ENCODE measurements around the gene MLH3.

MLH3 gene

DNA sequence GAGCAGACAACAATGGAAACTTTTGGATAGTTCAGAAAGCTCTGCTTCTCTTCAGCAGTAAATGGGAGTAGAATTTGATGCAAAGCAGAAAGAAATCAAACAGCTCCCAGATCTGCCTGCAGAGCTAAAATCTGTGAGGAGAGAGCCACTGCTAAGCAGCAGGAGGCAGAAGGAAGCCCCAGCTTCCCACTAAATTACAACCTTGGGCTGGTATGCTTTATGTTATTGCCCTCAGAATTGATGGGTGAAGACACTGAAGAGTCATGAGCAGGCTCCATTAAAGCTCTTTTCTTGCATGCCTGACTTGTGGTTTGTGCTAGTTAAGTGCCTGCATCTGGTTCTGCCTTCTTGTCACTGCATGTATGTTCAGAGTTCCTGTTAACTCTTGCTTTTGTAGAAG lies 26.5 kb upstream of the MLH3 start:
- TF ChIP-seq ESRRG (CRISPR knock-in tag; IDR thresholded peaks at IDR 0.05) (0 out of 2 replicates have a peak, but pooled peaks have one; percentile 18), GLIS3 (CRISPR knock-in tag; IDR thresholded peaks at IDR 0.05) (no peak), CSDC2 (CRISPR knock-in tag; IDR thresholded peaks at IDR 0.05) (no peak)
- TF ChIP-seq, protein P1, sequence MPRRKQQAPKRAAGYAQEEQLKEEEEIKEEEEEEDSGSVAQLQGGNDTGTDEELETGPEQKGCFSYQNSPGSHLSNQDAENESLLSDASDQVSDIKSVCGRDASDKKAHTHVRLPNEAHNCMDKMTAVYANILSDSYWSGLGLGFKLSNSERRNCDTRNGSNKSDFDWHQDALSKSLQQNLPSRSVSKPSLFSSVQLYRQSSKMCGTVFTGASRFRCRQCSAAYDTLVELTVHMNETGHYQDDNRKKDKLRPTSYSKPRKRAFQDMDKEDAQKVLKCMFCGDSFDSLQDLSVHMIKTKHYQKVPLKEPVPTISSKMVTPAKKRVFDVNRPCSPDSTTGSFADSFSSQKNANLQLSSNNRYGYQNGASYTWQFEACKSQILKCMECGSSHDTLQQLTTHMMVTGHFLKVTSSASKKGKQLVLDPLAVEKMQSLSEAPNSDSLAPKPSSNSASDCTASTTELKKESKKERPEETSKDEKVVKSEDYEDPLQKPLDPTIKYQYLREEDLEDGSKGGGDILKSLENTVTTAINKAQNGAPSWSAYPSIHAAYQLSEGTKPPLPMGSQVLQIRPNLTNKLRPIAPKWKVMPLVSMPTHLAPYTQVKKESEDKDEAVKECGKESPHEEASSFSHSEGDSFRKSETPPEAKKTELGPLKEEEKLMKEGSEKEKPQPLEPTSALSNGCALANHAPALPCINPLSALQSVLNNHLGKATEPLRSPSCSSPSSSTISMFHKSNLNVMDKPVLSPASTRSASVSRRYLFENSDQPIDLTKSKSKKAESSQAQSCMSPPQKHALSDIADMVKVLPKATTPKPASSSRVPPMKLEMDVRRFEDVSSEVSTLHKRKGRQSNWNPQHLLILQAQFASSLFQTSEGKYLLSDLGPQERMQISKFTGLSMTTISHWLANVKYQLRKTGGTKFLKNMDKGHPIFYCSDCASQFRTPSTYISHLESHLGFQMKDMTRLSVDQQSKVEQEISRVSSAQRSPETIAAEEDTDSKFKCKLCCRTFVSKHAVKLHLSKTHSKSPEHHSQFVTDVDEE (CRISPR knock-in tag; IDR thresholded peaks at IDR 0.05) = no peak
- ATAC-seq = peak; percentile 88

DNA sequence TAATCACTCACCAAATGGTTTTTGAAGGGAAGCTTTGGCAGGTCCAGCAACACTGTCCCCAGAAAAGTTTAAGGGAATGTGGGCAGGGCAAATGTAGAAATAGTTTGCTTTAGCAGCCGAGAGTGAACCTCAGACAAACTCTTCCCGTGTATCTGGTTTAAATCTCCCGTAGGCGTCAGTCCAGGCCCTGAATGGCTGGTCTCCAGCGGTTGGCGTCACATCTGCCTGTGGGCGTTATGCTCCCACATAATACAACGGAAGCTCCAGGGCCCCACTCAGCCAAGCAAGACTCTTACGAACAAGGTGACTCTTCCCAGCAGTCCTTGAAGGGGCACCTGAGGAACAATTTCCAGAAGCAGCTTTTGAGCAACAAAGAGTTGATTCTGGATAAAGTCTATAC lies 19.1 kb upstream of the MLH3 start:
- no peak for TF ChIP-seq TOX (CRISPR knock-in tag; IDR thresholded peaks at IDR 0.05; ENCODE audit: borderline replicate concordance)
- TF ChIP-seq CSDC2 (CRISPR knock-in tag; IDR thresholded peaks at IDR 0.05) = no peak
- TF ChIP-seq, protein P2, sequence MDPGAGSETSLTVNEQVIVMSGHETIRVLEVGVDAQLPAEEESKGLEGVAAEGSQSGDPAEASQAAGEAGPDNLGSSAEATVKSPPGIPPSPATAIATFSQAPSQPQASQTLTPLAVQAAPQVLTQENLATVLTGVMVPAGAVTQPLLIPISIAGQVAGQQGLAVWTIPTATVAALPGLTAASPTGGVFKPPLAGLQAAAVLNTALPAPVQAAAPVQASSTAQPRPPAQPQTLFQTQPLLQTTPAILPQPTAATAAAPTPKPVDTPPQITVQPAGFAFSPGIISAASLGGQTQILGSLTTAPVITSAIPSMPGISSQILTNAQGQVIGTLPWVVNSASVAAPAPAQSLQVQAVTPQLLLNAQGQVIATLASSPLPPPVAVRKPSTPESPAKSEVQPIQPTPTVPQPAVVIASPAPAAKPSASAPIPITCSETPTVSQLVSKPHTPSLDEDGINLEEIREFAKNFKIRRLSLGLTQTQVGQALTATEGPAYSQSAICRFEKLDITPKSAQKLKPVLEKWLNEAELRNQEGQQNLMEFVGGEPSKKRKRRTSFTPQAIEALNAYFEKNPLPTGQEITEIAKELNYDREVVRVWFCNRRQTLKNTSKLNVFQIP (CRISPR knock-in tag; IDR thresholded peaks at IDR 0.05; ENCODE audit: borderline replicate concordance, low read depth) = no peak
- TF ChIP-seq ESRRG (CRISPR knock-in tag; IDR thresholded peaks at IDR 0.05) = no peak
- no peak for TF ChIP-seq ZC3H10 (CRISPR knock-in tag; IDR thresholded peaks at IDR 0.05)
- TF ChIP-seq ZNF8 (CRISPR knock-in tag; IDR thresholded peaks at IDR 0.05) = no peak
- TF ChIP-seq, protein P1 (CRISPR knock-in tag; IDR thresholded peaks at IDR 0.05) = no peak
- TF ChIP-seq, protein P3, sequence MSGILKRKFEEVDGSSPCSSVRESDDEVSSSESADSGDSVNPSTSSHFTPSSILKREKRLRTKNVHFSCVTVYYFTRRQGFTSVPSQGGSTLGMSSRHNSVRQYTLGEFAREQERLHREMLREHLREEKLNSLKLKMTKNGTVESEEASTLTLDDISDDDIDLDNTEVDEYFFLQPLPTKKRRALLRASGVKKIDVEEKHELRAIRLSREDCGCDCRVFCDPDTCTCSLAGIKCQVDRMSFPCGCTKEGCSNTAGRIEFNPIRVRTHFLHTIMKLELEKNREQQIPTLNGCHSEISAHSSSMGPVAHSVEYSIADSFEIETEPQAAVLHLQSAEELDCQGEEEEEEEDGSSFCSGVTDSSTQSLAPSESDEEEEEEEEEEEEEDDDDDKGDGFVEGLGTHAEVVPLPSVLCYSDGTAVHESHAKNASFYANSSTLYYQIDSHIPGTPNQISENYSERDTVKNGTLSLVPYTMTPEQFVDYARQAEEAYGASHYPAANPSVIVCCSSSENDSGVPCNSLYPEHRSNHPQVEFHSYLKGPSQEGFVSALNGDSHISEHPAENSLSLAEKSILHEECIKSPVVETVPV (CRISPR knock-in tag; IDR thresholded peaks at IDR 0.05) = no peak
- TF ChIP-seq OSR1 (CRISPR knock-in tag; IDR thresholded peaks at IDR 0.05) = no peak
- no peak for TF ChIP-seq GLIS3 (CRISPR knock-in tag; IDR thresholded peaks at IDR 0.05)
- no peak for ATAC-seq

DNA sequence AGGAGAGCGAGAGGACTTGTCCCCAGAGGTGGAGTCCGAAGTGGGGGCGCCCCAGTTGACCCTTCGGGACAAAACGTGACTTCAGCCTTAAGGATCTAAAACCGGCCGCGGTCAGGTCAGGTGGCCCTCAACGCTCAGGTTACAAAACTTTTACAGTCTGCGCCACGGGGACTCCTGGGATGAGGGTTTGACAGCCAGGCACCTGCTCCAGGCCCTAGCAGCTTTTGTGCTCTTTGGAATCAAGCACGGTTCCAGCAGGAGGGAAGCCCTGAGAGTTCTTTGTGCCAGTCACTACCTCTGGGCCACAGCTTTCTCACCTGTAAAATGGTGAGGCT lies 18.5 kb upstream of the MLH3 start:
- ATAC-seq = no peak
- TF ChIP-seq ARNTL (CRISPR knock-in tag; IDR thresholded peaks at IDR 0.05; ENCODE audit: borderline replicate concordance, low read depth) = no peak
- TF ChIP-seq, protein P4, sequence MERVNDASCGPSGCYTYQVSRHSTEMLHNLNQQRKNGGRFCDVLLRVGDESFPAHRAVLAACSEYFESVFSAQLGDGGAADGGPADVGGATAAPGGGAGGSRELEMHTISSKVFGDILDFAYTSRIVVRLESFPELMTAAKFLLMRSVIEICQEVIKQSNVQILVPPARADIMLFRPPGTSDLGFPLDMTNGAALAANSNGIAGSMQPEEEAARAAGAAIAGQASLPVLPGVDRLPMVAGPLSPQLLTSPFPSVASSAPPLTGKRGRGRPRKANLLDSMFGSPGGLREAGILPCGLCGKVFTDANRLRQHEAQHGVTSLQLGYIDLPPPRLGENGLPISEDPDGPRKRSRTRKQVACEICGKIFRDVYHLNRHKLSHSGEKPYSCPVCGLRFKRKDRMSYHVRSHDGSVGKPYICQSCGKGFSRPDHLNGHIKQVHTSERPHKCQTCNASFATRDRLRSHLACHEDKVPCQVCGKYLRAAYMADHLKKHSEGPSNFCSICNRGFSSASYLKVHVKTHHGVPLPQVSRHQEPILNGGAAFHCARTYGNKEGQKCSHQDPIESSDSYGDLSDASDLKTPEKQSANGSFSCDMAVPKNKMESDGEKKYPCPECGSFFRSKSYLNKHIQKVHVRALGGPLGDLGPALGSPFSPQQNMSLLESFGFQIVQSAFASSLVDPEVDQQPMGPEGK (CRISPR knock-in tag; IDR thresholded peaks at IDR 0.05; ENCODE audit: borderline replicate concordance) = no peak
- no peak for TF ChIP-seq CSDC2 (CRISPR knock-in tag; IDR thresholded peaks at IDR 0.05)

DNA sequence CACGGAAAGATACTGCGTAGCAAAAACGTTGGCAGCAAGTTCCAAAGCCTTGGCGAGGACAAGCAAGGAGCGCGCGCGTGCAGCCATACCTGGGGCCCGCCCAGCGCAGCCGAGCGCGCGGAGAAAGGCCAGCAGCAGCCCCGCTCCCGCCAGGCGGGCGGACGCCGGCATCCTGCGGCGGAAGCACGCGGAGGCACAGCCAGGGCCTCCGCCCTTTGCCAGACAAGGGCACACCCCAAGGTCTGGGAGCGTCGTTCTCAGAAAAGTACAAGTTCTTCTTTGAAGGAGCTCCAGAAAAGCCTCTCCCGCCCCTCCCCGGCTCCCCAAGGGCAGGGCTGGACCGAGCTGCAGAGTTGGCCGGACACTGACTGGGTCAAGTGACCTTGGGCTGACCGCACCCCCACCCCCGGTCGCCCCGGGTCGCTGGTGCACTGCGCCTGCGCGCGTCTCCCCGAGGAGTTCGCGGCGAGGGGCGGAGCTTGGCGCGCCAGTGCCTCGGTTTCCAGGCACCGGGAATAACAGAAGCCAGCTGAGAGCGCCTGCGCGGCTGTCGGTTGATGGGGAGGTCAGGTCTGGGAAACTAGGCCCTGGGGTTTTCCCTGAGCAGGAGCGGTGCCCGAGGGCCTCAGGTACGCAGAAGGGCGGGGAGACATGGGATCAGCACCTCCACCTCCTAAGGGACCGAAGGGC lies 18.0 kb upstream of the MLH3 start, which contains the start of gene ZC2HC1C:
Gene ZC2HC1C, plus strand, starts transcription at position 521 of the 690 bp plus-strand sequence. CDS start 933 bp downstream, outside the sequence.
- ATAC-seq = peak; percentile 84

More for the DNA sequence above, 18.0 kb upstream of the MLH3 start, which contains the start of gene ZC2HC1C:
- TF ChIP-seq GLIS3 (CRISPR knock-in tag; IDR thresholded peaks at IDR 0.05) (no peak), CSDC2 (CRISPR knock-in tag; IDR thresholded peaks at IDR 0.05) (0 out of 2 replicates have a peak, but pooled peaks have one; percentile 22), ESRRG (CRISPR knock-in tag; IDR thresholded peaks at IDR 0.05) (peak; percentile 74; the same call in 1 of the 2 replicates), ZFP3 (CRISPR knock-in tag; IDR thresholded peaks at IDR 0.05) (0 out of 2 replicates have a peak, but pooled peaks have one; percentile 34)
